ENCODE data around the gene ARL9.

Gene ARL9

DNA sequence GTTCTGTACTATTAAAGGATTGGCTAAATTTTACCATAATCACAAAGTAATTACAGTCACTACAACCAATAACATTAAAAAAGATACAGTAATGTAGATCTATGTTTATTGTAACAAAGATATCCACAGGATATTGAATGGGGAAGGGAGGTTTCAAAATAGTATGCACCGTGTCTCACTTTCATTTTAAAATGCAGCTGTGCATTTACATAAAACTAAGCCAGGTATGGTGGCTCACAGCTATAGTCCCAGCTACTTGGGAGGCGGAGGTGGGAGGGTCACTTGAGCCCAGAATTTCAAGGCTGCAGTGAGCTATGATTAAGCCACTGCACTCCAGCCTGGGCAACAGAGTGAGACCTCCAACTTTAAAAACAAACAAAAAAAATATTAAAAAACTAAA is 29.7 kb upstream of the ARL9 start:
- Mint-ChIP-seq H3K27ac (no peak overlapping the region), H3K4me3 (no peak overlapping the region), H3K36me3 (ENCODE audit: low read depth) (peaks cover 93% of the 10 kb centered on the region), H3K27me3 (ENCODE audit: low read depth, poor library complexity) (no peaks in the 10 kb centered on the region), H3K9me3 (no peaks in the 10 kb centered on the region), H3K4me1 (no peaks in the 10 kb centered on the region)
- DNase-seq, result no peak
- TF ChIP-seq, protein P1, sequence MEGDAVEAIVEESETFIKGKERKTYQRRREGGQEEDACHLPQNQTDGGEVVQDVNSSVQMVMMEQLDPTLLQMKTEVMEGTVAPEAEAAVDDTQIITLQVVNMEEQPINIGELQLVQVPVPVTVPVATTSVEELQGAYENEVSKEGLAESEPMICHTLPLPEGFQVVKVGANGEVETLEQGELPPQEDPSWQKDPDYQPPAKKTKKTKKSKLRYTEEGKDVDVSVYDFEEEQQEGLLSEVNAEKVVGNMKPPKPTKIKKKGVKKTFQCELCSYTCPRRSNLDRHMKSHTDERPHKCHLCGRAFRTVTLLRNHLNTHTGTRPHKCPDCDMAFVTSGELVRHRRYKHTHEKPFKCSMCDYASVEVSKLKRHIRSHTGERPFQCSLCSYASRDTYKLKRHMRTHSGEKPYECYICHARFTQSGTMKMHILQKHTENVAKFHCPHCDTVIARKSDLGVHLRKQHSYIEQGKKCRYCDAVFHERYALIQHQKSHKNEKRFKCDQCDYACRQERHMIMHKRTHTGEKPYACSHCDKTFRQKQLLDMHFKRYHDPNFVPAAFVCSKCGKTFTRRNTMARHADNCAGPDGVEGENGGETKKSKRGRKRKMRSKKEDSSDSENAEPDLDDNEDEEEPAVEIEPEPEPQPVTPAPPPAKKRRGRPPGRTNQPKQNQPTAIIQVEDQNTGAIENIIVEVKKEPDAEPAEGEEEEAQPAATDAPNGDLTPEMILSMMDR (IDR thresholded peaks at IDR 0.05), result no peak

DNA sequence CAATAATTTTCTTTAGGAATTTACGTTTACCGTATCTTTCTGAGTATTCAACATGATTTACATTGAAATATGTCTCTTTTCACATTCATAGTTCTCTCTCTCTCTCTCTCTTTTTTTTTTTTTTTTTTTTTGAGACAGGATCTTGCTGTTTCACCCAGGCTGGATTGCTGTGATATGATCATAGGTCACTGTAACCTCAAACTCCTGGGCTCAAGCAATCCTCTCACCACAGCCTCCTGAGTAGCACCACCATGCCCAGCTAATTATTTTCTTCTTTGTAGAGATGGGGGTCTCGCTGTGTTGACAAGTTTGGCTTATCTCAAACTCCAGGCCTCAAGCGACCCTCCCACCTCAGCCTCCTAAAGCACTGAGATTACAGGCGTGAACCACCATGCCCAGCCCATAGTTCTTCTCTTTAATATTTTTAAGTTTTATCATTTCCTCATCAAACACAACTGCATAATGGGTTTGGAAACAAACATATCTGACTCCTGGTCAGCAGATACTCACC is 28.3 kb upstream of the ARL9 start:
- H3K4me1 Mint-ChIP-seq, result no peaks in the 10 kb centered on the region
- TF ChIP-seq, protein P1 (IDR thresholded peaks at IDR 0.05), result no peak
- H3K9me3 Mint-ChIP-seq, result no peaks in the 10 kb centered on the region
- no peaks in the 10 kb centered on the region for H3K27me3 Mint-ChIP-seq (ENCODE audit: low read depth, poor library complexity)
- no peak overlapping the region for H3K4me3 Mint-ChIP-seq
- H3K27ac Mint-ChIP-seq, result peak overlapping the region; percentile 47
- H3K36me3 Mint-ChIP-seq (ENCODE audit: low read depth), result peaks cover 80% of the 10 kb centered on the region
- no peak for DNase-seq

DNA sequence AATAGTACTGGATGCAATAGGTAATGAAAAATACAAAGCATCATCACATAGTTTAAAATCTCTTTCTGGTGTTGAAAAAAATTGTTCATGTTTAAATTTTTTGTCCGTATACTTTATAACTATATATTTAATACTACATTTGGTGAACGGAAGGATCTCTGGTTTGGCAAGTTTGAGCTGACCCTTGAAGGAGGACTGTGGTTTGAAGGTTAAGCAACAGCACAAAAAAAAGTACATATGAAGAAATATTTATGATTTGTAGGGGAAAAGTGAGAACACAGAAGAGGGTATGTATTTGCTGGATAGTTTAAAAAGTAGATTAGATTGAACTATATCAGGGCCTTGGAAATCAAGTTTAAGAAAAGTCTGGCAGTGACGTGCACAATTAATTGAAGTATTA is 24.9 kb upstream of the ARL9 start:
- H3K27me3 Mint-ChIP-seq (ENCODE audit: low read depth, poor library complexity), result no peaks in the 10 kb centered on the region
- no peak overlapping the region for H3K27ac Mint-ChIP-seq
- peaks cover 63% of the 10 kb centered on the region for H3K36me3 Mint-ChIP-seq (ENCODE audit: low read depth)
- H3K4me3 Mint-ChIP-seq, result no peak overlapping the region
- H3K4me1 Mint-ChIP-seq, result no peaks in the 10 kb centered on the region
- TF ChIP-seq, protein P1 (IDR thresholded peaks at IDR 0.05), result no peak
- no peaks in the 10 kb centered on the region for H3K9me3 Mint-ChIP-seq
- DNase-seq, result no peak

DNA sequence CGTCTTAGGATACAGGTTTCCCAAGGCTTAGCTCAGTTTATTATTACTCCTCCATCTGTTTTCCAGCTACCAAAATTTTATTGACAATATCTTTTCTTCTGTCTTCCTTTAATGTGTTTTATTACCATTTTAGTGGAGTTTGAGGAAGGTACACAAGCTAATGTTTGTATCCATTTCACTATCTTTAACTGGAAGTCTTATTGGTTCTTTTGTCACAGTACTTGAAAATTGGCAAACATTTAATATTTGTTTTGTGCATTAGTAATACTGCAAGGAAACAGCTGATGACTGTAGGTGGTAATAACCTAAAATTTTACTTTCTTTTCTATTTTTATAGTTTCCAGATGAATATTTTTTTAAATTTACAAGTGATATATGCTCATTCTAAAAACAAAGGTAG is 9.3 kb upstream of the ARL9 start:
- Mint-ChIP-seq H3K36me3 (ENCODE audit: low read depth) (peaks cover 80% of the 10 kb centered on the region), H3K27ac (no peak overlapping the region), H3K27me3 (ENCODE audit: low read depth, poor library complexity) (no peaks in the 10 kb centered on the region), H3K4me1 (no peaks in the 10 kb centered on the region), H3K4me3 (no peak overlapping the region), H3K9me3 (no peaks in the 10 kb centered on the region)
- TF ChIP-seq, protein P1 (IDR thresholded peaks at IDR 0.05), result no peak
- no peak for DNase-seq

DNA sequence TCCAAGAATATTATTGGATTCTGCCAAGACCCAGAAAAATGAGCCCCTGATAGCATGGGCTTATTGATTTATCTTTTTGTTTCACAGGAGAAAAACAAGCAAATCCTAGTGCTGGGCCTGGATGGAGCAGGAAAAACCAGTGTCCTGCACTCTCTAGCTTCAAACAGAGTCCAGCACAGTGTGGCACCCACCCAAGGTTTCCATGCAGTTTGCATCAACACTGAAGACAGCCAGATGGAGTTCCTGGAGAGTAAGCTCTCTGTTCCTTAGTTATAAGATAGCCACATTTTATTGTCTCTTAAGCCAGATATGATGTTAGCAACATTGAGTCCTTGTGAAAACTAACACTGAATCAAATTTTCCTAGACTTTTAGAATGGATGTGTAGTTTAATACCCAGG is 5.5 kb downstream of the ARL9 start:
- Mint-ChIP-seq H3K36me3 (ENCODE audit: low read depth) (no peaks in the 10 kb centered on the region), H3K27ac (no peak overlapping the region), H3K9me3 (no peaks in the 10 kb centered on the region), H3K4me1 (peaks cover 12% of the 10 kb centered on the region), H3K4me3 (no peak overlapping the region), H3K27me3 (ENCODE audit: low read depth, poor library complexity) (peaks cover 24% of the 10 kb centered on the region)
- TF ChIP-seq, protein P1 (IDR thresholded peaks at IDR 0.05), result no peak
- DNase-seq, result no peak

DNA sequence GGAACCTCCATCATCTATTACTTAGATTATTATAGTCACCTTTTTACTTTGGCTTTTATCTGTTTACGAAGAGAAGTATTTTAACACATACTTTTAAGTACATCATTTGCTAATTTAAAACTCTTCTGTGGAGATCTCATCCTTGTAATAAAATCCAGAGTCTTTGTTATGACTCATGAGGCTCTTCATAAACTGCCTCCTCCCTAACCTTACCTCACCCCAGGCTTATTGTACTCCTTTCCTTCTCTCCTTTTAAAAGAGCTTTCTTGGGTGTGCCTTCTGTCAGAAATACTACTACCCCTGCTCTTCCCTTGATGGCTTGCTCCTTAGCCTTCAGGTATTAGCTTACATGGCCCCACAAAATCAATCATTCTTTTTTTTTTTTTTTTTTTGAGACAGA is 6.6 kb downstream of the ARL9 start:
- Mint-ChIP-seq H3K27ac (no peak overlapping the region), H3K36me3 (ENCODE audit: low read depth) (no peaks in the 10 kb centered on the region), H3K27me3 (ENCODE audit: low read depth, poor library complexity) (peaks cover 14% of the 10 kb centered on the region), H3K4me1 (peaks cover 4% of the 10 kb centered on the region), H3K4me3 (no peak overlapping the region), H3K9me3 (no peaks in the 10 kb centered on the region)
- DNase-seq, result no peak
- TF ChIP-seq, protein P1 (IDR thresholded peaks at IDR 0.05), result no peak

Data from nephron progenitor cell (in vitro differentiated cells).